Activated naive CD8-positive, alpha-beta T cell treated with anti-CD3 and anti-CD28 coated beads, Interleukin-2, amount 50 U/mL, for 16 hours (primary cell): ENCODE measurements around the gene APH1A.
"Not testable (repeated sequence)": the region's sequence is repeated elsewhere in the genome, so short reads cannot be mapped to it uniquely, and the experiment has no call there.

Experiments used
- DNase-seq: peaks from one replicate; pipeline ENCODE4 v3.0.0-alpha.2; 2020; ENCODE audit warnings: low read depth, low spot score

APH1A gene

DNA sequence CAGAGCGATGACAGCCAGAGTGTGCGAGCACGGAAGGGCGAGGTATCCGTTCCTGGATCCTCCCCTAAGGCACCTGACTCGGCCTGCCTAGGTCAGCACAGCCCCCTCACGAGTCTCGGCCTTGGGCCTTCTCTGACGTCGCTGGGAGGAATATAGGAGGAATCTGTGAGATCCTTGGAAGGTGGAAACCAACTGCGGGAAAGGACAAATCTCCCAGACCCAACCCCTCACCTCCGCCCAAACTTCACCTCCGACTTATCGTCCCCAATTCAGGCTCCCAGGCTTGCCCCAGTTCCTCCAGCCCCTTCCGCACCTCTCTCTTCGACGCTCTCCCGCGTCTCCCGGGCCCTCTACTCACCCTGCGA lies 494 bp downstream of the APH1A start:
- DNase-seq: no peak

DNA sequence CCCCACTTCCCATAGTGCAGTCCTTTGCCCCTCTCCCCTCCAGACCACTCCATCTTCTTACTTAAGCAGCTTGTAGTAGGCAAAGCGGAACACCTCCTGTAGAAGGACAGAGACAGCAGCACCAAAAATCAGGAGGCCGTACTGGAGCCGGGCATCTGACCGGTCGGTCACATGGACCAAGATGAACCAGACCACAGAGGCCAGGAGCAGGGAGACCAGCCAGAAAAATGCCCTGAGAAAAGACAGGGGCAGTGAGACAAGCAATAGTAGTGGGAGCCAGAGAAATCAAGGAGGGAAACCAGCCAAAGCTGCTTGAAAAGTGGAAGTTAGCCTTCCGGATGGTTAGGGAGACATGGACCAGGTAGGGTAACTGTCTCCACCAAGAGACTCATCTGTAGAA lies 920 bp downstream of the APH1A start:
- no peak for DNase-seq

DNA sequence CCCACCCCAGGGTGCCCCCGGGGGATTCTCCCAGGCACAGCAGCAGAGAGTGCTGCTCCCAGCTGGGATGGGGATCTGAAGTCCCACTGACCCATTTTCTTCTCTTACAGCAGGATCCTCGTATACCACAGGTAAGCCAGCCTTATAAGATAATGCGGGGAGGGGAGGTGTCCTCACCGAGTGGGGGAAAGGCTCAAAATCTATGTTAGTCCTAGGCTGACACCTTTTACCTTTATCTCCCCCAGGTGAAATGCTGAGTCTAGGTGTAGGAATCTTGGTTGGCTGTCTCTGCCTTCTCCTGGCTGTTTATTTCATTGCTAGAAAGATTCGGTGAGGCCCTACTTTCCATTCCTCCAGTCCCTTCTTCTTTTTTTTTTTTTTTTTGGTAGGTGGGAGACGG lies 5.3 kb downstream of the APH1A start:
- no peak for DNase-seq

DNA sequence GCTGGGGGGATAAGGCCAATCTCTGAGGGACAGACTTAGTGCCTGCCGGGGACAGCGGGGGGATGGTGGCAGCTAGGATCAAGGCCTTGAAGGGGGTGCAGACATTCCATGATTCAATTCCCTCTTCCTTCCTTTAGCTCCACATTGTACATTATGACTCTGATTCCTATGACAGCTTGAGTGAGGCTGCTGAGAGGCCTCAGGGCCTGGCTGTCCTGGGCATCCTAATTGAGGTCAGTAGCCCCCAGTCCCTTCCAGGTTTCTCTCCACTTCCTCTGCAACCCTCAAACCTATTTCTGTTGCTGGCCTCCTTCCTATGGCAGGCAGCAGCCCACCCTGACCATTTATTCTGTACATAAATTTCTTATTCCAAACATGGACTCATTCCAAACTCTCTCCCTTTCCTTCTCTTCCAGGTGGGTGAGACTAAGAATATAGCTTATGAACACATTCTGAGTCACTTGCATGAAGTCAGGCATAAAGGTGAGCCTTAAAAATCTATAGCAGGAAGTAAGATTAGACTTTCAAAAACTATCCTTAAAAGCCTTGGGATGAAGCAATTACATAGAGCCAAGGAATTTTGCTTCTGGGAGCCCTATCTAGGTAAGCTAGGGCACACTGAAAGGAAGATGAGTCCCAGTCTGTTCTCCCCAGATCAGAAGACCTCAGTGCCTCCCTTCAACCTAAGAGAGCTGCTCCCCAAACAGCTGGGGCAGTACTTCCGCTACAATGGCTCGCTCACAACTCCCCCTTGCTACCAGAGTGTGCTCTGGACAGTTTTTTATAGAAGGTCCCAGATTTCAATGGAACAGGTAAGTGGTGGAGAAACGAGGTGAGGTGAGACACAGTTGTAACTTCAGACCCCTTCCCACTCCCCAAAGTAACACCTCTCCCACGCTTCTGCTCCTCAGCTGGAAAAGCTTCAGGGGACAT lies 6.2 kb downstream of the APH1A start:
- DNase-seq: no peak

DNA sequence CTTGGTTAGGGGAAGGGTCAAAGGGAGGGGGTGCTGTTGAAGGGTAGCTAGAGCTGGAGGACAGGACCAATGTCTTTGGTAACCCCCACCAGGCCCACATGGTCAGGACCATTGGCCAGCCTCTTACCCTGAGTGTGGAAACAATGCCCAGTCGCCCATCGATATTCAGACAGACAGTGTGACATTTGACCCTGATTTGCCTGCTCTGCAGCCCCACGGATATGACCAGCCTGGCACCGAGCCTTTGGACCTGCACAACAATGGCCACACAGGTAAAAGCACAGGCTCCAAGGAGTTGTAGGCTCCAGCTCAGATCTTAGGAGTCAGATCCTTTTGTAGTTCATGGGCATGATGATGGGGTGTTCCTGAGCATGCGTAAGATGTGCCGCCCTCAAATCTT lies 7.4 kb downstream of the APH1A start:
- DNase-seq: no peak

DNA sequence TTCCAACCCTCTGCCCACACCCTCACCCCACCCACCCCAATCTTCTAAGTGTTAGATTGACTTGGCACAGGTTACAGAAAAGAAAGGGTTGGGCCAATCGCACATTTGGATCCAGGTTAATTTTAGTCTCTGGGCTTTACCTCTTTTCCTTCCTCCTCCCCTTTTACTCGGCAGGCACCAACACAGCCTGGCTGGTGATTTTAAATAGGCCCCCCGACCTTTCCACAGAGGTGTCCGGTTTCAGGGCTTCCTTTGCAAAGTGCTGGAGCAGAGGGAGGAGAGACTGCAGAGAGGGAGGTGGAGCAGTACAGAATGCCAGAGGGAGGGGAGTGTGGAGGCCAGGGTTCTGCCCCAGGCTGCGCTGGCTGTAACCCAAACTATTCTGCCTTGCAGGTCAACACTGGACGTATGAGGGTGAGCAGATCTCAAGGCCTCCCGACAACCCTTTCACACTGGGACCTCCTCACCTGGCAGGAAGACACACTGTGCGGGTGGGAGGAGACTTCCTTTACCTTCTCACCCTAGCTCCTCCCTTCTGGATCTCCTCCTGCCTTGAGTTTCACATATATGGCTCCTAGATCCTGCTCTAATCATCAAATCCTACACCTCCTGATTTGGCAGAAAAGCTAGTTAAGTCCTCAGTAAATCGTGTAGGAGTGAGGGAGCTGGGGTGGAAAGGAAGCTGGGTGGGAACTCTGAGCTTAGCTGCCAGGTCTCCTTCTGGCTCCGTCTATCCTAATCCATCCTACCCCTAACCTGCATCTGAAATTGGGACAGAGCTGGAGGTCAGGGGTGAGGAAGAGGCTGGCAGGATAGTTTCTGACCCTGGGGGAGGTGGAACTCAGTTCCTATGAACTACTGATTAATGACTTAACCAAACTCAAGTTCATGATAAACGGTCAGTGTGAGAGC lies 8.8 kb downstream of the APH1A start:
- no peak for DNase-seq

DNA sequence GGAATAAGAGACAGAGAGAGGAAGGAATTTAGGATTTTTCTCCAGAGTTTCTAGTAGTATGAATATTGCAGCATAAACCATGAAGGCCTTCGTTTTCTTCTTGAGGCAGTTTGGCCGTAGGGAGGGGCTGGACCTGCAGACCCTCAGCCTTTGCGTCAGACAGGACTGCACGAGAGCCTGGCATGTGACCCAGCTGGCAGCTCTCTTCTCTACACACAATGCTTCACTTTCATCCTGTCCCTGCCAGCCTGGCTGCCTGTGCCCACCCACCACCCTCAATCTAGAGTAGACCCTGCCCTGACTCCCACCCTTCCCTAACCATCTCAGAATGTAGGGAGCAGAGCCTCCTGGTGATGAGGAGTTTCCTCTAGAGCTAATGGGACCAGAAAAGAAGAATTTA lies 9.6 kb downstream of the APH1A start:
- DNase-seq: no peak

DNA sequence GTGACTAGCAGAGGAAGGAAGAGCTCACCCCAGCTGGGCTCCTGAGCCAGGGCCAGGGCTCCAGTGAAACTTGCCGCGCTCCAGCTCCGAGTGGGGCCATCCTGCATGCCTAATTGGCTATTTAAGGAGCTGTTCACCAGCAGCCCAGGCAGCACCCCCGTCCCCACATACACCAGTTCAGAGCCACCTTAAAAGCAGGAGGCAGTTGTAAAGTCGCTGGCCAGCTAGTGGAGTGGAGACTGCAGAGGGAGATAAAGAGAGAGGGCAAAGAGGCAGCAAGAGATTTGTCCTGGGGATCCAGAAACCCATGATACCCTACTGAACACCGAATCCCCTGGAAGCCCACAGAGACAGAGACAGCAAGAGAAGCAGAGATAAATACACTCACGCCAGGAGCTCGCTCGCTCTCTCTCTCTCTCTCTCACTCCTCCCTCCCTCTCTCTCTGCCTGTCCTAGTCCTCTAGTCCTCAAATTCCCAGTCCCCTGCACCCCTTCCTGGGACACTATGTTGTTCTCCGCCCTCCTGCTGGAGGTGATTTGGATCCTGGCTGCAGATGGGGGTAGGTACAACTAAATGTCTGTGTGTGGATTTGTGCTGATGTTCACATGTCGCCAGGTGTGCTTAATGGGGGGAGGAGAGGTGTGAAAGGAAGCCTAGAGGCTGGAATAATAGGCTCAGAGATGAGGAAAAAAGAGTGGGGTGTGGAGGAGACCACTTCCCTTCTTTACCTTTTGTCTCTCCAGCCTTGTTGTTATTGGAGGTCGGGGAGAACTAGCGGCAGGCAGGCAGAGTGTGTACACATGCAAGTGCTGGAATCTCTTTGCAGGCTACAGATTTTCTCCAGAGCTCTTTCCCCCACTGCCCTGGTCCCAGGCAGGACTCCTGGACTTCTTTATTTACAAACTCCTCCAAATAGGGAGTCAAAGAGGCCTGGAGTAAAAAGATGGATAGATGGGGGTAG lies 10.9 kb downstream of the APH1A start, which contains the start of gene CA14:
Gene CA14, plus strand, starts transcription at position 151 of the 962 bp plus-strand sequence. Its CDS starts 355 bp downstream, at position 506.
- no peak for DNase-seq

DNA sequence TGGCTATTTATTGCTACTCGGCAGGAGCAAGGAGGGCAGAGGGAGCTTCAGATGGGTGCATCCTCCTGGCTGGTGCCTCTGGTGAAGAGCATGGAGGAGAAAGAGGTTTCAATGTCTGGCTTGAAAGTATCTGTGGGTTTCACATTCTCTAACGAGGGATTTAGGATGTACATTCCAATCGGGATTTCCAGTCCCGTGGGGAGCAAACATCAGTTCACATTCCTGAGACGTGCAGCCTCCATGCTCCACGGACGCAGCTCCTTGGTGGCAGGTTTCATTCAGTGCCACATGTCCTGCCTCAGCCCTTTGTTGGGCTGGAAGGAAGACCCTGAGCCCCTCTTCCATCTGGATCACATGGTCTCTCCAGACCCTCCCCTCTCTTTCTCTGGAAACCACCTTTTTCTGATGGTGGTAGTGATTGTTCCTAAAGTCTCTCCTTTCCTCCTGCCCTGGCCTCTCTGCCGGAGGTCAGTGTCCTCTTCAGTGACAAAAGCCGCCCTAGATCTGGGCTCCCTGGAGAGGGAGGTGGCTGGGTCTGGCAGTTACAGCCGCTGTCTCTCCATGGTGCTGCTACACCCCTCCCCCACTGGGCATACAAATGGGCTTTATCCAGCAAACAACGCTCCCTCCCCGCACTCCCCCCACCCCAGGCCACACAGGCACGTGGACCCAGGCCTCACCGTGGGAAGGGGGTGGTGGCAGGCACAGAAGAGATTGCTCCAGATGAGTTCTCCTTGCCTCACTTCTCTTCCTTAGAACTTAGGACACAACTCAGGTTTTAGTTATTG lies 12.1 kb downstream of the APH1A start:
- no peak for DNase-seq

DNA sequence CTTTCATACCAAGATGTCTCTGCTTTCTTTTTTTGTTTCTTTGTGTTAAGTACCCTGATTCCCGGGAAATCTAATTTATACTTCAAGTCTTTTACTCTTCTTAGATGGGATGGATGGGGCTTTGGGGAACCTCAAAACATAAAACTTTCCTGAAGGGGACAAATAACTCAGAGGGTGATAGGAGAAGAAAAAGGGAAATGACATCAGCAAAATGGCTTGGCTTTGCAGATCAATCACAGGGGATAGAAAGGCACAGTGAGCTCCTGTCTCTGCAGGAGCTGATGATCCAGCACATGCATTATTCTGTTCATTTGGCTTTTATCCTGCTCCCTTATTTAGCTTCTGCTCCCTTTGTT lies 12.6 kb downstream of the APH1A start:
- no peak for DNase-seq

DNA sequence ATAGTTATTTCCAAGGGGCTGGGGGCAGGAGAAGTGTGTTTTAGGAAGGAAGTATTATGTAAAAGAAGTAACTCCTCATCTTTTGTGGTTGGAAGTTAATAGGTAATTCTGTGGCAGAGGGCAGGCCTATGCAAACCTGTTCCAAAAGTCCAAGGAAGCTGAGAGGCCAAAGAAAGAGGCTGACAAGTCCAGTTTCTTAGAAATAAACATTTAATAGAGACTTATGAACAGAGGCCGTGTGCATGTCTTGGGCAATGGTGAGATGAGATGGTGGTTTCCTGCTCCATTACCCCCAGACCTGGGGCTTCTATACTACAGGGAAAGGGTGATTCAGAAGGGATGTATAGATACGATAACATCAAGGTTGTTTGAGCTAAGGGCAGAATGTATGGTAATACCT lies 18.9 kb downstream of the APH1A start:
- no peak for DNase-seq

DNA sequence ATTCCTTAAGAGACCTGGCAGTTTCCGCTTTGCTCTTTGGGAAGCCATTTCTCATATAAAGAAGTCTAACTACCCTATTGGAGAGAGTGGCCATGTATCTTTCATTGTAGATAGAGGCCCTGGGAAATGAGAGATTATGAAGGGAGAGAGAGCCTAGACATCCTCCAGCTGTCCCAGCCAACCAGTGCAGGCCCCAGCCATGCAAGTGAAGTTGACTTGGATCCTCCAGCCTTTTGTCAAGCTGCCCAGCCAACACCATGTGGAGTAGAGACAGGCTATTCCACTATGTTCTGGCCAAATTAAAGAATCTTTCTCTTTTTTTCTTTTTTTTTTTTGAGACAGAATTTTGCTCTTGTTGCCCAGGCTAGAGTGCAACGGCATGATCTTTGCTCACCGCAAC lies 25.8 kb downstream of the APH1A start:
- DNase-seq: no peak

DNA sequence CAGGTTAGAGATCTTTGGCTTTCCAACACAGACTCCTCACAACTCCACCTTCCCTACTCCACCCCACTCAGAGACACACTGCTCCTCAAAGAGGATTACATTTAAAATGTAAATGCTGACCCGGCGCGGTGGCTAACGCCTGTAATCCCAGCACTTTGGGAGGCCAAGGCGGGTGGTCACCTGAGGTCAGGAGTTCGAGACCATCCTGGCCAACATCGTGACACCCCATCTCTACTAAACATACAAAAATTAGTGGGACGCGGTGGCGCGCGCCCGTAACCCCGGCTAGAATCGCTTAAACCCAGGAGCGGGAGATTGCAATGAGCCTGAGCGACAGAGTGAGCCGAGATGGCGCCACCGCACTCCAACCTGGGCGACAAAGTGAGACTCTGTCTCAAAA lies 31.1 kb downstream of the APH1A start:
- no peak for DNase-seq

DNA sequence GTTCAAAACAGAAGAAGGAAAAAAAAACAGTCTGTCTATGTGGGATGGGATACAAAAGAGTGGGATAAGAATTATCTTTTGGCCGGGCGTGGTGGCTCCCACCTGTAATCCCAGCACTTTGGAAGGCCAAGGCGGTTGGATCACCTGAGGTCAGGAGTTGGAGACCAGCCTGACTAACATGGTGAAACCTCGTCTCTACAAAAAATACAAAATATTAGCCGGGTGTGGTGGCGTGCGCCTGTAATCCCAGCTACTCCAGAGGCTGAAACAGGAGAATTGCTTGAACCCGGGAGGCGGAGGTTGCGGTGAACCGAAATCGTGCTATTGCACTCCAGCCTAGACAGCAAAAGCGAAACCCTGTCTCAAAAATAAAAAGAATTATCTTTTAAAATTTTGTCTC lies 31.6 kb downstream of the APH1A start:
- not testable (repeated sequence) for DNase-seq

DNA sequence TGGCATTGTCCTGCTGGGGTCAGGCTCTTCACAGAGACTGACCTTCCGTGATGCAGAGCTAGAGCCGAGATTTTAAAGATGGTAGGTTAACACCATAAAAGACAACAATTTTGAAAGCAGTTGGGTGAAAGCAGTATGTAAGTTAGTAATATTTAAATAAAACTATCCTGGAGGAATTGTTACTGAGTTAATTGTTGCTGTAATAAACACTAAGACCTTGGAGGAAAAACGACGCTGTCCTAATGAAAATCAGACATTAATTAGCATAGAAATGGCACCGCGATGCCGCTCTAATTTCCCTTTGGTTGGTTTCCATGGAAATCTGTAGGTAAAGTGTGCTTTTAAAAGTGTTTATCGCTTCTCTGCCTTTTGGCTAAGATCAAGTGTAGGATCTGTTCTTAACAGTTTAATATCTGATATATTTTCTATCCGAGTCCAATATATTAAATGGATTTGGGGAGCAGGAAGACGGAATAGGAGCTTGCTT lies 32.2 kb downstream of the APH1A start:
- no peak for DNase-seq

DNA sequence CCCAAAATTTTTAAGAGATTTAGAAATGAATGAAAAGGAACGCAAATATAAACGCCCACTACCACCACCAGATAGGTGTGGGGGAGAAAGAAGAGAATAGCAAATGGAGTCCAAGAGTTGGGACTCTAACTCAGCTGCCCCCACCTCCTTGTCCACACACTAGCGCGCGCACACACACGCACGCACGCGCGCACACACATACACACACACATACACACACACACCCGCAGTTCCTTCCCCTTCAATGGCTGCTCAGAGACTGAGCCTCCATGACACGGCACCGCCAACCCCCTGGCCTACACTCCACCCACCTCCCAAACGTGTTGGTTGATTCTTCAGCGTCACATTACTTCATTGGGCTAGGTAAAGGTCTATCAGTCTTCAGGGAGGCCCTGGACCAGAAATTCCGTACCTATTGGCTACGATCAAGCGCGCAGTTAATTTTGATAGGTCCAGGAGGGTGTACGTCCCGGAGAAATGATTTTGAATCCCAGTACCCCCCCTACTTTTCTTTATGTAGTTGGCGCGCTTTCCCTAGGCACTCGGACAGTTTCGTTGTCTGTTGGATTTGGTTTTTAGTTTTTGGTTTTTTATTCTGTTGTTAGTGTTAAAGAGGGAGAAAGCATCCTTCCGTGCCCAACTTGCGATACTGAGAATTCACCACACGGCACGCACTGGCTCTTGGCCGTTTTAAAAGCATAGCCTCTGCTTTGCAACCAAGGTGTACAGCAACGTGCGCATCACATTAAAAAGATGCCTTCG lies 32.8 kb downstream of the APH1A start, which contains the start of gene ANP32E:
Gene ANP32E, minus strand, starts transcription at position 261 of the 762 bp plus-strand sequence. CDS start 326 bp downstream, outside the sequence.
- DNase-seq: peak; percentile 83

DNA sequence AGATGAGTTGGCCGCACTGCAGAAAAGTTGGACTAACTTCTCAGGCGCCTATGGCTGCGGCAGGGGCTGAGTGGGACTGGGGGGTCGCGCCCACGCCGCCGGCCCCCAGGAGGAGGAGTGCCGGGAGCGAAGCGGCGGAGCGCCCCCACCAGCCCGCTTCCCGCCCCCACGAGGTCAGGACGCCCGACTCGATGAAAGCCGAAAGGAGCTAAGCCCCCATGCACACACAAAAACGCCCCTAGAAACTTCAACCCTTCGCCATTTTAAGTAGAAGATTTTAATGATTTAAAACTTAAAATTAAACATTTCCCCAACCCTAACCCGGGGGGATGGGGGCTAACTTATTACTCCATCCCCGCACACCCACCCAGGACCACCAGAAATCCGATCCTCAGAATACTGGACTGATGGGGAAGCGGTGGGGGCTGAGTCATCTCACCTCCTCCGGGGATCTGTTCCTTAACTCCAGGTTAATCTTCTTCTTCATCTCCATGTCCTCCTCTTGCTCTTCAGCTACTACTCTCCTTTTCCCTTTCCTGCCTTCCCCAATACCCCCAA lies 33.4 kb downstream of the APH1A start:
- DNase-seq: no peak

DNA sequence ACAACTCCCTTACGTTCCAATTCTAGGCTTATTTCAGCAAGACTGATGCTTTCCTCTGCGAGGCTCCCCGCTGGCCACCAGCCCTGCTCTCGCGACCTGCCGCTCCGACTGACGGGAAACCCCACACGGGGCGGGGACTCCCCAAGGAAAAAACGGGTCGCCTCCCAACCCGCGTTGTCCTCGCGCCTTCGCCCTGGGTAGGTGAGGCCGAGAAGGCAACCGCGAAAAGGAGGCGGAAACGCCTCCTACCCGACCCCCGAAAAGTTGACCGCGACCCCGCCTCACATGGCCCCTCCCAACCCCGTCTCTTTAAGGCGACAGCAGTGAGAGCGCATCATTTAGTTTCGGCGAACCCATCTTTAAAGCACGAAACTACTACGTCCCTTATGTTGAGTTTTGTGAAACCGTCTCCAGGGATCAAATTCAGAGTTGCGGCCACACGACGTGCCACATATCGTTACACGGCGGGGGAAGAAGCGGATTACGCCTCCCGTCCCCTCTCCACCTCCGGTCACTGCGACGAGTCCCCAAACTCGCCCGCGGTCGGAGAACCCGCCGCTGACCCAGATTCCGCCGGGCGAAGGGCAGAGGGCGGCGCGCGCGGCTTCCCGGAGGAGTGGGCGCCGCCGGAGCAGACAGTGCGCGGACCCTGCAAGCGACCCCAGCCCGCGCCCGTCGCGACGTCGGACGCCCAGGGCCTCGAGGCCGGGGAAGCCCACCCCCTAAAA lies 34.1 kb downstream of the APH1A start:
- DNase-seq: peak; percentile 63

DNA sequence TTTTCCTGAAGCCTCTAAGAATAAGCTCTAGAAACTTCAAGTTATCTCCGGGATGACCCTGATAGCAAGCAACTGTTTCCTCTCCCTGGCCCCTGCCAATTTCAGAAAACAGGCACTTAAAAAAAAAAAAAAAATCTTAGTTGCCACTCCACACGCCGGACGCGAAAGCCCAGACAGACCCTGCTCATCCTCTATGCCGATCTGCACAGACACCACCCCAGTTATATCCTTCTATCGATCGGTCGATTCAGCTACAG lies 34.6 kb downstream of the APH1A start:
- no peak for DNase-seq
